ENCODE data around the gene HSD11B2. TPM values are rescaled to one million over a fixed set of nuclear protein-coding genes. Genes with fewer than 3 reads are reported as not detected.

Gene HSD11B2
- total RNA-seq, 1 experiment from 2014 or later, result 33.4 TPM

- DNase-seq (ENCODE audit: low spot score) (no peak), ATAC-seq (no peak)
- H3K27ac Mint-ChIP-seq, result no peak overlapping the region
- TF ChIP-seq ZNF281 (CRISPR knock-in tag; IDR thresholded peaks at IDR 0.05) (no peak), OVOL2 (CRISPR knock-in tag; IDR thresholded peaks at IDR 0.05; ENCODE audit: borderline replicate concordance) (no peak), PRRX2 (CRISPR knock-in tag; IDR thresholded peaks at IDR 0.05) (no peak), MLX (CRISPR knock-in tag; IDR thresholded peaks at IDR 0.05) (no peak), MYBL2 (CRISPR knock-in tag; IDR thresholded peaks at IDR 0.05) (no peak), HMGA2 (CRISPR knock-in tag; IDR thresholded peaks at IDR 0.05) (no peak), ZNF416 (CRISPR knock-in tag; IDR thresholded peaks at IDR 0.05) (no peak), TCF7 (CRISPR knock-in tag; IDR thresholded peaks at IDR 0.05; ENCODE audit: low read depth) (no peak), MAX (CRISPR knock-in tag; IDR thresholded peaks at IDR 0.05) (no peak), TP53 (CRISPR knock-in tag; IDR thresholded peaks at IDR 0.05) (no peak), ZNF671 (CRISPR knock-in tag; IDR thresholded peaks at IDR 0.05) (no peak), SOX15 (CRISPR knock-in tag; IDR thresholded peaks at IDR 0.05) (no peak), ZNF232 (CRISPR knock-in tag; IDR thresholded peaks at IDR 0.05) (no peak), JAZF1 (CRISPR knock-in tag; IDR thresholded peaks at IDR 0.05) (no peak)
- H3K4me1 Mint-ChIP-seq, result peaks cover 14% of the 10 kb centered on the region
- peaks cover 94% of the 10 kb centered on the region for H3K27me3 Mint-ChIP-seq (ENCODE audit: low read depth)
- H3K36me3 Mint-ChIP-seq, result no peaks in the 10 kb centered on the region
- ChIA-PET POLR2A (no interaction called here), CTCF (interaction anchor here (0.8 kb wide), 1 partner anchor 30 kb away, joined by 3 read pairs; no protein-coding TSS in a partner anchor)
- peaks cover 6% of the 10 kb centered on the region; the same call in 1 of the 2 replicates for H3K9me3 Mint-ChIP-seq
- no peak overlapping the region for H3K4me3 Mint-ChIP-seq
These were observed 55.9 kb downstream of the HSD11B2 start for GRCh38 chr16:67486805-67487204.

Other genes with a start within 250 kb of the HSD11B2 start
- gene MATCAP1, start 247.2 kb upstream of the HSD11B2 start, total RNA-seq (2021), result 40.8 to 54.3 TPM (median 50.5 TPM) in 3 replicates
- gene EXOC3L1, start 241.0 kb upstream of the HSD11B2 start, total RNA-seq (2021), result 4.0 to 4.9 TPM (median 4.8 TPM) in 3 replicates
- 75.6 to 85.0 TPM (median 75.8 TPM) in 3 replicates for gene E2F4, start 239.0 kb upstream of the HSD11B2 start, total RNA-seq (2021)
- 13.6 to 15.6 TPM (median 15.3 TPM) in 3 replicates for gene ELMO3, start 232.0 kb upstream of the HSD11B2 start, total RNA-seq (2021)
- 37.4 to 48.4 TPM (median 43.1 TPM) in 3 replicates for gene TMEM208, start 204.0 kb upstream of the HSD11B2 start, total RNA-seq (2021)
- 68.9 to 81.3 TPM (median 71.5 TPM) in 3 replicates for gene FHOD1, start 183.6 kb upstream of the HSD11B2 start, total RNA-seq (2021)
- 10.3 to 14.4 TPM (median 12.9 TPM) in 3 replicates for gene SLC9A5, start 182.1 kb upstream of the HSD11B2 start, total RNA-seq (2021)
- gene PLEKHG4, start 151.6 kb upstream of the HSD11B2 start, total RNA-seq (2021), result 5.9 to 16.7 TPM (median 15.0 TPM) in 3 replicates
- 0.85 to 1.1 TPM (median 0.85 TPM) in 3 replicates for gene KCTD19, start 104.4 kb upstream of the HSD11B2 start, total RNA-seq (2021)
- gene LRRC36, start 104.3 kb upstream of the HSD11B2 start, total RNA-seq (2021), result 0.13 to 0.39 TPM (median 0.18 TPM) in 3 replicates
- 0.57 to 0.74 TPM (median 0.64 TPM) in 3 replicates for gene TPPP3, start 37.6 kb upstream of the HSD11B2 start, total RNA-seq (2021)
- 4.2 to 4.9 TPM (median 4.6 TPM) in 3 replicates for gene ZDHHC1, start 14.6 kb upstream of the HSD11B2 start, total RNA-seq (2021)
- gene ATP6V0D1, start 50.0 kb downstream of the HSD11B2 start, total RNA-seq (2021), result 32.5 to 44.1 TPM (median 33.8 TPM) in 3 replicates
- gene AGRP, start 52.4 kb downstream of the HSD11B2 start, total RNA-seq (2021), result not detected in 3 replicates
- 14.9 to 15.9 TPM (median 15.5 TPM) in 3 replicates for gene RIPOR1, start 97.7 kb downstream of the HSD11B2 start, total RNA-seq (2021)
- gene CTCF, start 131.4 kb downstream of the HSD11B2 start, total RNA-seq (2021), result 55.4 to 60.6 TPM (median 57.7 TPM) in 3 replicates
- 33.3 to 42.3 TPM (median 38.3 TPM) in 3 replicates for gene CARMIL2, start 214.0 kb downstream of the HSD11B2 start, total RNA-seq (2021)
- 38.1 to 41.3 TPM (median 40.7 TPM) in 3 replicates for gene ACD, start 229.1 kb downstream of the HSD11B2 start, total RNA-seq (2021)
- 17.1 to 18.5 TPM (median 17.4 TPM) in 3 replicates for gene PARD6A, start 229.8 kb downstream of the HSD11B2 start, total RNA-seq (2021)
- 10.3 to 11.9 TPM (median 11.7 TPM) in 3 replicates for gene ENKD1, start 235.6 kb downstream of the HSD11B2 start, total RNA-seq (2021)
- 4.1 to 5.4 TPM (median 4.9 TPM) in 3 replicates for gene C16orf86, start 235.7 kb downstream of the HSD11B2 start, total RNA-seq (2021)